Activated T-cell treated with anti-CD3 and anti-CD28 coated beads for 48 hours (primary cell): ENCODE data around the gene FBL.

ENCODE experiments used
- DNase-seq: peaks from one replicate; pipeline ENCODE4 v3.0.0-alpha.2; 2020; ENCODE audit warnings: low read depth

Gene FBL

GRCh38 chr19:39842693-39843435, 3.3 kb downstream of the FBL start:
- DNase-seq, result no peak

GRCh38 chr19:39841041-39841440, 5.1 kb downstream of the FBL start:
- no peak for DNase-seq

- DNase-seq, result no peak
These were observed 5.7 kb downstream of the FBL start for GRCh38 chr19:39840492-39840891.

GRCh38 chr19:39839678-39840327, 6.4 kb downstream of the FBL start:
- no peak for DNase-seq

GRCh38 chr19:39838569-39838968, 7.6 kb downstream of the FBL start:
- DNase-seq, result no peak

GRCh38 chr19:39837978-39838377, 8.2 kb downstream of the FBL start:
- DNase-seq, result no peak

DNA sequence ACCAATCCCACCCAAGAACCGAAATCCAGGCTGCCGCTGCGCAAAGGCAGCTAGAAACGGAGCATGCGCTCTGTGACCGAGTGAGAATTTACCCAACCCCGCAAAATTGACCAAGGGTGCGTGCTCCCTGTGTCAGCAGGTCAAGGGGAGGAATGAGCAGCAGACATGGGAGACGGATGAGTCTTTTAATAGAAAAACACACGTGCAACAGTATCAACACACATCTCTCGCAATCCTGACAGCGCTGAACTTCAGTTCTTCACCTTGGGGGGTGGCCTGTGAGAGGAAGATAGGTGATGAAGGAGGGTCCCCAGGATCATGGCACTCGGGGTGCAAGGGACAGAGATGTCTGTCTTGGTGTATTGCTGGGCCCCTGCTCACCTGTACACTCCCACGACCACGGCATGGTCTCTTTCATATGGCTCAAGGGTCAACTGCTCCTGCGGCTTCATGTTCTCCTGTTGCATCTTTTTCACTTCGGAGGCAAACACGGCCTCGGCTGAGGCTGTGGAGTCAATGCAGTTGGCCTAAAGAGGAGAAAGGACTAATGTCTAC, 11.8 kb downstream of the FBL start:
- no peak for DNase-seq

DNA sequence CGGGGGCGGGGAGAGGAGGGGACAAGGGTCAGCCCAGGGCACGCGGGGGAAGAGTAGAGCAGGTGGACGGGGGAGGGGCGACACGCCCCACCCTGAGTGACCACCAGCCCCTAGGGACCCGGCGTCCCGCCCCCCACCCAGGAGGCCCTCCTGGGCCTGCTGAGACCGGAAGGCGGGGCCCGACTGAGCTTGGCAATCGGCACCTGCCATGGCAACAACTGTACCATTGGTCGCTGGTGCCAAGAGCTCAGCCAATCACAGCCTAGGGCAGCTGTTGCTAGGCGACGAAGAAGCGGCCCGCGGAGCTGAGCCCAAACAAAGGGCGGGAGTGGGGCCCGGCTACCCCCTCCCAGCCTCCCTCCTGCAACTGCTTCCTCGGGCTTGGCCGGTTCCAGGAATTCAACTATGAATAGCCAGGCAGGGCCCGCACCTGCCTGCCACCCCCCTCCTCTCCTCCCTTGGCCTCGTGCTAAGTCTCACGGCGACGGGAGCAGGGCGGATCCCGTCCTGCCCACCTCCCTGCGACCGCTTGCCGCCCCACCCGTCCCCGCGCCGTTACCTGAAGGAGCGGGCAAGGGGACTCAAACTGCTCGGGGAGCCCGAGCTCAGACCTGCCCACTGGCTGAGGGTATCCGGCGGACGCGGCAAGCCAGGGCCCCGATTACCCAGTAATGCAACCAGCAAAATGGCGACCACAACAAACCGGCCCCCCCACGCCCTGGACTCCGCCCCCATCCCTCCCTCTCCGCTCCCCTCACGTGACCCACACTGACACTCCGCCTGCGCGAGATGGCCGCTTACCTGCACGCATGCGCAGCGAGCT, 12.5 kb downstream of the FBL start, which contains the start of gene DYRK1B:
TSS of gene DYRK1B (minus strand) at position 699 of the 823 bp plus-strand sequence. CDS start 2,295 bp downstream, outside the sequence.
- DNase-seq, result peak; percentile 92

DNA sequence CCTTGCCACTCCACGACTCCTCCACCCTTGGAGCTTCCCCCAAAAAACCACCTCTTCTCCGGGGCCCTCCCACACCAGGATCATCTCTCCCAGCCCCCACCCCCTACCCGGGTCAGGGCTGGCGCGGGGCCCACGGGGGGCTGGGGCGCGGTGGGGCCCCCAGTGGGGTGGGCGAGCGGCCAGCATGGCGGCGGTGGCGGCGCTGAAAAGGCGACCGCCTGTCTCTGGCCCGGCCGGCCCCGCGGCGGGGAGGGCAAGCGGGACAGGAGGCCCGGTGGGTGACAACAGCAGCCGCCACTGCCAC, 13.1 kb downstream of the FBL start:
- no peak for DNase-seq

DNA sequence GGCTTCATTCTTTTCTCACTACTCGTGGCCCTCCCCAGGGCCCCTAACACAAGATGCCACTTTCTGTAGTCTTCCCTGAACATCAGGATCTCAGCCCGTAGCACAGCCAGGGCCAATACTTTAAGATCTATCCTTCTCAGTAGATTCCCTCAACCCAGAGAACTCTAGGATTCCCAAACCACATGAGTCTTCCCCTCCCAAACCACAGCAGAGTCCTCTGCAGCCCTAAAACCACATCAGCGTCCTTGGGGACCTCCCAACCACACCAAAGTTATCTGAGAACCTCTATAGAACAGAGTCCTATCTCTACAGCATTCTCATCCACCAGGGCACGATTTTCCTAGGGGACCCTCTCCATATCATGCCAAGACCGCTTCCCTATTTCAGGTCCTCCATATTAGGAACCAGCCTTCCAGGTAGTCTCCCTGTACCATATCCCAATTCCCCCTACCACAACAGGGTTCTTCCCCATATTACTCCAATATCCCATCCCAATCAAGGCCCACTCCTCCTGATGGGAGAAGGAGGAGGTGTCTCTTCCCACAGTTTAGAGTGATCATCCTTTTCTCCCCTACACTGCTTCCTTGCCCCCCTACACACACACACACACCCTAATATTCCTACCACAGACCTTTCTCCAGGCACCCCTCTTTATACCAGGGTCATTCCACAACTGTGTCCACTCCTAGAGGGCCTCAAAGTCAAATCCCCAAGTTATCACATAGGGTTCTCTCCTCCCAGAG, 13.7 kb downstream of the FBL start:
- DNase-seq, result no peak

GRCh38 chr19:39831679-39832078, 14.5 kb downstream of the FBL start:
- DNase-seq, result no peak

DNA sequence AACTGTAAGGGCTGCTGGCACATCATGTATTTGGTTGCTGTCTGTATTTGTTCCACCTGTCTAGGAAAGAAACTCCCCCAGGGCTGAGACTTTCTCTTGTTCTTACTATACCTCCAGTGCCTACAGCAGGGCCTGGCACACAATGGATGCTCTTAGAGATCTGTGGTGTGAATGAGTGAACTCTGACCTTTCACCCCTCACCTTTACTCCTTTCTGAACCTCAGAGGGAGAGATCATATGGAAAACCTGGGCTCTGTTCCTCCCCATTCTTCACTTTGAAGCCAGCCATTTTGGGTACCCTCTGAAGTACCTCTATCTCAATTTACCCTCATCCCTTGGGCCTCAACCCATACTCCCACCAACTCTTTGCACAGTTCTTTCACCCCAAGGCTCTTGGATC, 15.3 kb downstream of the FBL start:
- DNase-seq, result no peak

- DNase-seq, result no peak
These were observed 15.8 kb downstream of the FBL start for GRCh38 chr19:39830406-39830805.

DNA sequence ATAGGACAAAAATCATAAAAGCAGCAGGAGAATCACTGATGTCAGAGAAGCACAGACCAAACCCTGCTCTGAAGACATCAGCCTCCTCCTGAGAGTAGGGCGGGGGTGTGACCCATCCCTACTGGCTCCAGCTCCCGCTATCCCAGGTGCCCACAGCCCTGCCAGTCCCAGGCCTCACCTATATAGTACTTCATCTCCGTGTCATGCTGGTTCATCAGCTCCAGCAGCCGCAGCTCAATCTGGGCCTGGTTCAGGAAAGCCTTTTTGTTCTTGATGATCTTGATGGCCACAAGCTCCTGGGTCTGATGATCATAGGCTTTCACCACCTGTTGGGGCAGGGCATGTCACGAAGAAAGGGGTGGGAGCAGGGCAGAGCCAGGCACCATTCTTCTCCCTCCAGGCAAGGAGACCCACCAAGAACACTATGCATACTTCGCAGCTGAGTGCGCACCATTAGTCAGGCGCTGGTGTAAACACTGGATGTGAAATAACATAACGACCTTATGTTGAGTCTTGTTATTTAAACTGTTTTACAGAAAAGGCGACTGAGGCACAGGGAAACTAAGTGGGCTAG, 16.4 kb downstream of the FBL start:
- DNase-seq, result no peak

GRCh38 chr19:39828654-39829032, 17.5 kb downstream of the FBL start:
- DNase-seq, result no peak

- DNase-seq, result no peak
These were observed 18.0 kb downstream of the FBL start for GRCh38 chr19:39828015-39828653.

DNA sequence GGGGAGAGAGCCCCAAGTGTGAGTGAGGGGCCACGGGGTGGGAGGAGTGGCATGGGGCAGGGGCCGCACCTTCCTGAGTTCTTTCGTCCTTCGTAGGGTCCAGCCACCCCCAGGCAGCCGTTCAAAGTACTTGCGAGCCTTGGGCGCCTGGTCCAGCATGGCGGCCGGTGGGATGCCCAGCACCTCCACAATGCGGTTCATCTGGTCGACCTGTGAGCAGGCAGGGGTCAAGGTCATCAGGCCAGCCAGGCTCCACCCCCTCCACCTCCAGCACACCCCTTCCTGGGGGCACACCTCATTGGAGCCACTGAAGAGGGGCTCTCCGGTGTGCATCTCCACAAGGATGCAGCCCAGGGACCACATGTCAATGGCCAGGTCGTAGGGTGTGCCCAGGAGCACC, 19.0 kb downstream of the FBL start:
- DNase-seq, result no peak

- DNase-seq, result no peak
These were observed 19.8 kb downstream of the FBL start for GRCh38 chr19:39826311-39826945.

- no peak for DNase-seq
These were observed 20.6 kb downstream of the FBL start for GRCh38 chr19:39825531-39826076.

GRCh38 chr19:39825093-39825463, 21.1 kb downstream of the FBL start:
- DNase-seq, result no peak
